SHP77 treated with DMSO at 0.1 percent for 48 hours (cell line): ENCODE data around the gene NR1H4.
"Not testable (repeated sequence)": the region's sequence is repeated elsewhere in the genome, so short reads cannot be mapped to it uniquely, and the experiment has no call there.

ENCODE experiments used
- DNase-seq: peaks from one replicate; lab custom pipeline; 2025; lab: John Stamatoyannopoulos, UW

Gene NR1H4

DNA sequence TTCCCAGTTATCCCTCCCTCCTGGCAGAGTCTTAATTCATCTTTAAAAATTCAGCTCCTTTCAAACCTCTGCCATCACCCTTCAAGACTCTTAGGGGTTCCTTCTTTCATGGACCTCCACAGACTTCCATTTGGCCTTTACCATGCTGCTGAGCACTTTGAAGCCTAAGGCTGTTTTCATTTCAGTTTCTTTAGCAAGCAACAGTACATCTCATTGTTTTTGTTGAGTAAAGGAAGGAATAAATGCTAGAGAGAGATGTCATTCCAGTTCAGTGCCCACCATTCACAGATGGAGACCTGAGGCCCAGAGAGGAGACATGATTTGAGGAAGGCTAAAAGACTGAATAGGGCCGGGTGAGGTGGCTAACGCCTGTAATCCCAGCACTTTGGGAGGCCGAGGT is 98.5 kb downstream of the NR1H4 start:
- no peak for DNase-seq

DNA sequence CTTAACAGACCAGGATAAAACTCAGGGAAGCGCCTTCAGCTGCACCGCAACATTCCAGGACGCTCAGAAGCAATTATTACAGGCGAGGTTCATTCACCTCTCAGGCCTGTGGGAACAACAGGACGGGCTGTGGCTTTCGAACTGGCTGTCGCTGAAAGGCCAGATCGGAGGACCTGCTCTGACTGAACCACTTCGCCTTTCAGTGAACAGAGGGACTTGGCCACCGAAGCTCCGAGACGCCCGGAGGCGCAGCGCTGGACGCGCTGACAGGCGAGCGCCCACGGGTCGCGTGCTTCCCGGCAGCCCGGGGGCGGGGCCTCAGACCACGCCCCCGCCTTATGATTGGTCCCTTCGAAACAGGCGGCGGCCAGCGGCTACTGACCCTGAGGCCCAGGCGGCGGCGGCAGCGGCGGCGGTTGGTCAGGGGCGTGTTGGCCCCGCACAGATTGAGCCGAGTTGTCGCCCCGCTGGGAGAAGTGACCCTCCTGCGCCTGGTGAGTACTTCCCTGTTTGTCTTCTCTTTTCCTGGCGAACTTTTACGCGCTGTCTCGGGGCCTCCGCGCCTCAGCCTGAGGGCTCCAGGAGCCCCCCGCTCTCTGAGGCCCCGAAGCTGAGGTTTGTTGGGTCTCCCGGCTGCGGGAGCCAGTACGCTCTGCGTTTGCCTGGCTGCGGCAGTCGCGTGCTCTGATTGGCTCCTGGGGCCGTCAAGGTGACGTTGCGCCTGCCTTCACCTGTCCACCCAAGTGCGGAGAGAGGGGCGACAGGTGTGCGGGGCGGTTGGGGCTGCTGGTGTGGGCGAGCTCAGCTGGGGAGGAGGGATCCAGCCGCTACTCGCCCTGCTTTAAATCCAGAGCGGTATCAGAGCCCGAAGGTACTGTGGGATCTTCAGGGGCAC is 99.9 kb downstream of the NR1H4 start, which contains the start of gene GAS2L3:
Gene GAS2L3 (plus strand): TSS at position 393 of the 895 bp plus-strand sequence. CDS start 21,221 bp downstream, outside the sequence.
- DNase-seq: peak; percentile 72

DNA sequence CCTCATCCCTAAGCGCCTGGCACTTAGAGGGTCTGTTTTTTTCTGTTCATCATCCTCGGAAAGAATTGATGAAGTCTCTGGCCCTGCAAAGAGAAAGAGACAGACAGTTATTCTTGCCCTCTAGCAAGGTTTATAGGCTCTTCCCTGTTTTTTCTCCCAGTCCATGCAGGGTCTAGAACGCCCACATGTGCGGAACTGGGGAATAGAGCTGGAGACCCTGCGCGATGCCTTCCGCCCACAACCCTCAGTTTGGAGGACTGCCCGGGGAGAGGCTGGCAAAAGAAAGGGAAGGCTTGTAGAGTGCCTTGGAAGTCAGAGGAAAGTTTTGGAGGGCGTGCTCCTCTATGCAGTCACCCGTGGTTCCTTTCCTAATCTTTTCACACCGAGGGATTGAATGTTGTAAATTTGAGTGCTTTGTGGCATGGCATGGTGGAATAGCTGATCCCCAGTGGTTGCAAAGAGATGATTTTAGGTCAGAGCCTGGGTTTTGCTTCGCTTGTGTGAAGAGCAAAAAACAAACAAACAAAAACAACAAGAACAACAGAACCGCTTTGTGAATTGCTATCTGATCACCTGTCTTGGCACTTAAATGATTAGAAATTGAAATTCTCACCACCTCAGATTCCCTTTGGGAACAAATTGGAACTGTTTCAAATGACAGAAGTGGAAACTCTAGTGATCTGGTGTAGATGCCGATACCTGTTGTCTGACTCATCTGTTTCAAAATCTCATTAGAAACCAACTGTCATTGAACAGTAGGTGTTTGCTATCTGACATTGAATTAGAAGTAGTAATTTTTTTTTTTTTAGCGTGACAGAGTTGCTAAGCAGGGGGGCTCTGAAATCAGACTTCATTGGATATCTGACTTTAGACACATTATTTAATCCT is 100.8 kb downstream of the NR1H4 start:
- no peak for DNase-seq

DNA sequence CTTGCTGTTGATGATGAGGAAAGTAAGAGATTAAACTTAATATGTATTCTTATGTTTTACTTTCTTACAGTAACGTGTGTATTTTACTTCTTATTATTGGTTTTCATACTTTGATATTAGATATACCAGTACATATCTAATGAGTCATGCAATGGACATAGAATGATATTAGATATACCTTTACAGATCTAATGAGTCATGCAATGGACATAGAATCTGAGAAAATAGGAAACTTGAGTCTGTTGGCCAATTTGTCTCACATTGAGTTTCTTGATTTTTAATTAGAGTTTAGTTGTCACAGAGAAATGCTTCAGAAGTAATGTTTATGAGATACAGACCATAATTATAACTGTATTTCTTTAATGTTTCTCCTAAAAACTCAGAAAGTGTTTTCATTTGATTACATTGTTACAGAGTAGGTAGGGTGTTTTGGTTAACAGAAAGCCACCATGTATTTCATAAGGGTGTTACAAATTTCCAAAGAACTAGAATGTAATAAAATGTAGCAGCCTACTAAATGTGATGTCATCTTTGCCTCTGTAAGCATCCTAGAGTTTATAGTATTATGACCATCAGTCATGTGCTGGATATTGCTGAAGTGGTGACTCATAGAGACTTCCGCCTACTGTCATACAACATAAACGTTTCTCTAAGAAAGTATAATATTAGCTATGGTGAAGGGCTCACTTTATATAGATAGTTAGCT is 102.8 kb downstream of the NR1H4 start:
- peak; percentile 7 for DNase-seq

DNA sequence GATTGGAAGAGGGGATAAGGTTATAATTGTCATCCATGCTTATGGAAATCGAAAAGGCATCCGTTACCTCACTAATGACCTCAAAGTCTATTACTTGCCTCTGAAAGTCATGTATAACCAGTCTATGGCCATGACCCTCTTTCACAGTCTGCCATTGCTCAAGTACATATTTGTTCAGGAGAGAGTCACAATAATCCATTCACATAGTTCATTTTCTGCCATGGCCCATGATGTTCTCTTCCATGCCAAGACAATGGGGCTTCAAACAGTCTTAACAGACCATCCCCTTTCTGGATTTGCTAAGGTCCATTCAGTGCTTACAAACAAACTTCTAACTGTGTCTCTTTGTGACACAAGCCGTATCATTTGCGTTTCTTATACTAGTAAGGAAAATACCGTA is 105.3 kb downstream of the NR1H4 start:
- no peak for DNase-seq

DNA sequence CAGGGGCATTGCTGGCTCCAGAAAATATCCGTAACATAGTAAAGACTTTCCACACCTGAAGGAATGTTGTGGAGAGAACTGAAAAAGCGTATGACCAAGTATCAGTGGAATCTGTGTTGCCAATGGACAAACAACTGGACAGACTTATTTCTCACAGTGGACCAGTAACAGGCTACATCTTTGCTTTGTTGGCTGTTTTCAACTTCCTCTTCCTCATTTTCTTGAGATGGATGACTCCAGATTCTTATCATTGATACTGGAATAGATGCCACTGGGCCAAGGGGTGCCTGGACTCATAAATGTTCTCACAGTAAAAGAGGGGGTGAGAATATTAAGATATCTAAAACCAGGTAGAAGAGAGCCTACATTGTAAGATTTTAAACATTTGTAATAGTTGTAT is 106.2 kb downstream of the NR1H4 start:
- DNase-seq: no peak

DNA sequence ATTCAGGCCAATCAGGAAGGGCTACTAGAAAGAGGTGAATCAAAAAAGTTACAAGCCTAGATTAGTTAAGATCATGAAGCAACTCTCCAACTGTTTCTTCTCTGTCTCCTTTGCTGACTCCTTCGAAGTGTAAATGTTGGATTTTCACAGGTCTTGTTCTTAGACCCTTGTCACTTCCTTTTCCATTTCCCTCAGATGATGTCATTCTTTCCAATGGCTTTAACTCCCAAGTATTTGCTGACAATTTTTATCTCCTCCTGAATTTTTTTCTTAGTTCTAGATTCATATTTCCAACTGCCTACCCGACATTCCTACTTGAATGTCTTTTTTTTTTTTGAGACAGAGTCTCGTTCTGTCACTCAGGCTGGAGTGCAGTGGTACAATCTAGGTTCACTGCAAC is 110.6 kb downstream of the NR1H4 start:
- DNase-seq: no peak

DNA sequence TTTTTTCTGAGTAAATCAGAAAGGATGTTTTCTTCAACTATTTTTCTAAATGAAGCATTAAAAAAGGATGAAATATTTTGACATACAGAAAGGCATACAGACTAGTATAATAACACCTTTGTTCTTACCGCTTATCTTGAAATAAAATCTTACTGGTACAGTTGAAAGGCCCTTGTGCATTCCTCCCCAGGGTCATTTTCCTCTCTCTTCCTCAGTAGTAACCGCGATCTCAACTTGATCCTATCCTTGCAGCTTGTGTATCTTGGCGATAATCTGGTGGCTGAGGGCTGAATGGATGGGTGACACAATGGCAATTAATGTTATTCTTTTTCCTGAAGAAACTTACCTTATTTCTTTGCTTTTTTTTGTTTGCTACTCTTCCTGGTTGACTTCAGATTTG is 118.3 kb downstream of the NR1H4 start:
- no peak for DNase-seq

DNA sequence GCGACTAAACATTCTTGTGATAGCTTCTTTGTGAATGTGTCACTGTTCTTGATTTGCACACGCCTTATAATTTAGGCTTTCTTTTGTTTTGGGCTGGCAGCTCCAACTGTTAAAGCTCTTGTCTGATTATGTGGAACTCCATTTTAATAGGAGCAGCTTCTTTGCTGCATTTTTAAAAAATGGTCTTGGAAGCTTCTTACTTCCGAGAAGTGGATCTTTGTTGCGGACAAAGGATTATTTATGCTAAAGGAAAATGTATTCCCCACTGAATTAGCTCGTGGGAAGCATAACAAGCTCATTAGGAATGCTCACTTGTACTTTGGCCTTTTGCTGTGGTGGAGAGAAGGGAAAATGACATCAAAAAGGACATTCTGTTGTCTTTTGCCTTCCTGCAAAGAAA is 119.8 kb downstream of the NR1H4 start:
- DNase-seq: no peak

DNA sequence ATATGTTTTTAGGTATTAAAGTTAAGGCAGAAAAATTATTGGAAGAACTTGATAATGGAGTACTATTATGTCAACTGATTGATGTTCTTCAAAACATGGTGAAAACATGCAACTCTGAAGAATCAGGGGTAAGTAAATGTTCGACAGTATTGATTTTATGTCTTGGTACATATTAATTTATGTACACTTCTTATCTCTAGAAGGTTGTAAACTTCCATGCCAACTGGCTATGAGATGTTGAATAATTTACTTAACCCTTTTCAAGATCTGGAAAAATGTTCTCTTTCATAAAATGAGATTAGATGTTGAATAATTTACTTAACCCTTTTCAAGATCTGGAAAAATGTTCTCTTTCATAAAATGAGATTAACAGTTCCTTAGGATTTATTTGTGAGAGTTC is 128.0 kb downstream of the NR1H4 start:
- no peak for DNase-seq

DNA sequence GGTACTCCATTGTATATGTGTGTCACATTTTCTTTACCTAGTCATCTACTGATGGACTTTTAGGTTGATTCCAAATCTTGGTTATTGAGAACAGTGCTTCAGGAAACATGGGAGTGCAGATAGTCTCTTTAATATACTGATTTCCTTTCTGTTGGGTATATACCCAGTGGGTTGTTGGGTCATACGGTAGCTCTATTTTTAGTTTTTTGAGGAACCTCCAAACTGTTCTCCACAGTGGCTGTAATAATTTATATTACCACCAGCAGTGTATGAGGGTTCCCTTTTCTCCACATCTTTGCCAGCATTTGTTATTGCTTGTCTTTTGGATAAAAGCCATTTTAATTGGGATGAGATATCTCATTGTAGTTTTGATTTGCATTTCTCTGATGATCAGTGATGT is 129.3 kb downstream of the NR1H4 start:
- DNase-seq: not testable (repeated sequence)

DNA sequence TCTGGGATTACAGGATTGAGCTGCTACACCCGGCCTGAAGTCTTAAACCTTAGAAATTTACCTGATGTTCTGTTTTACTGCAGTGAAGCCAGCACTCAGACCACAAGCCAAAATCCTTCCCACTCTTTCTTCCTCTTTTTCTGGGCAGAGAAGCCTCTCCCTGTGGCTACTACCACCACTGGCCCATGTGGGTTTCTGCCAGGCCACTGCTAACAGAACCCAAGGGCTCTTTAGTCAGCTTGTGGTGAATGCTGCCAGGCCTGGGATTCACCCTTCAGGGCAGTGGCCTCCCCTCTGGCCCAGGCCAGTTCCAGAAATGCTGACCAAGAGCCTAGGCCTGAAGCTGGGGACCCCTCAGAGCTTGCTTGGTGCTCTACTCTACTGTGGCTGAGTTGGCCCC is 135.1 kb downstream of the NR1H4 start:
- DNase-seq: no peak

DNA sequence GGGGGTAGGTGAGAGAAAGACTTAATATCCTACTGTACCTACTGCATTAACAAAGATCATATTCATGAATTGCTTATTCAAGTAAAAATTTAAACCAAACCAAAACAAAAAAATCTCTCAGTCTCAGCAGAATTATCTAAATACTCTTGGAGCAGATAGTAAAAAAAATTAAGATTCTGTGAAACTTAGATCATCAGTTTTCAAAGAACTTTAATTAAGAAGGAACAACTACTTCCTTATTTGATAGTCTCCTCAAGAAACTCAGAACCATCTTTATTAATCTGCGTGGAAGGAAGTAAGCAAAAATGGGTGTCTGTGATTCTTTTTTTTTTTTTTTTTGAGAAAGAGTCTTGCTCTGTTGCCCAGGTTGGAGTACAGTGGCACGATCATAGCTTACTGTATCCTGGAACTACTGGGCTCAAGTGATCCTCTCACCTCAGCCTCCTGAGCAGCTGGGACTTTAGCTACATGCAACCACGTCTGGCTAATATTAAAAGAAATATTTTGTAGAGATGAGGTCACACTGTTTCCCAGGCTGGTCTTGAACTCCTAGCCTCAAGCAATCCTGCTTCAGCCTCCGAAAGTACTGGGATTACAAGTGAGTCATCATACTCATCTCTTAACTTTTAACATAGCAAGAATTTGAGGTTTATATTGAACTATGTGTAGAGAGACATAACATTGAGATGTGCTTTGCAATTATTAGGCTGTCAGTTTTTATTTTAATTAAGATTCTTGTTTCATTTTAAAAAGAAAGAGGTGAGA is 137.2 kb downstream of the NR1H4 start:
- DNase-seq: no peak

DNA sequence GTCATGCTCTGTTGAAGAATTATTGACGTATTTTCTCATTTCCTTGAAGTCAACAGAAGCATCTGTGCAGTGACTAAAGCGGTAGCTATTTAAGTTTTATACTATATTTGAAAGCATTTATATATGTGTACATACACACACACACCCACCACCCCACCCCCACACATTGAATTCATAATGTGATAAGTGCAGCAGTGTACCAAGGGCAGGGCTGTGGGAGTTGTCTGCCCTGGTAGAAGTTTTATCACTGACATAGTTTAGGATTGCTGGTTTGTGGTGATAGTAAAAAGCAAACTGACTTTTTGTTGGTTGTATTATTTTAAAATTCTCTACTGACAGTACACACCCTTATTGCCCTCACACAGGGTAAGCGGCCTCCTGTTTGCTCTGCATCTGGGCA is 138.9 kb downstream of the NR1H4 start:
- DNase-seq: no peak
